ENCODE measurements around the gene MAP4.

GRCh38 chr3:47979070-47979469, 37.1 kb downstream of the MAP4 start:
- TF ChIP-seq CTCF (conservative IDR thresholded peaks at IDR 0.05; ENCODE audit: low read length) = no peak
- TF ChIP-seq EZH2phosphoT487 (IDR thresholded peaks at IDR 0.05; ENCODE audit: borderline replicate concordance) = no peak

All from Loucy (cell line).